Dedifferentiated amniotic fluid mesenchymal stem cell (primary cell): ENCODE results near the gene HHIPL1.
A peak's percentile ranks its signal among the peaks of the same experiment; 100 is the strongest.

Source experiments
- DNase-seq: peaks from one replicate; pipeline ENCODE4 v3.0.0-alpha.2; 2016; ENCODE audit errors: extremely low spot score

The HHIPL1 gene

GRCh38 chr14:99644723-99645544 lies at the start of gene HHIPL1:
Gene HHIPL1 (plus strand): TSS chr14:99645129. CDS start chr14:99645208, 79 bp downstream.
- DNase-seq: no peak

- no peak for DNase-seq
These were observed 49.4 kb upstream of the HHIPL1 start for GRCh38 chr14:99595524-99595923.

DNA sequence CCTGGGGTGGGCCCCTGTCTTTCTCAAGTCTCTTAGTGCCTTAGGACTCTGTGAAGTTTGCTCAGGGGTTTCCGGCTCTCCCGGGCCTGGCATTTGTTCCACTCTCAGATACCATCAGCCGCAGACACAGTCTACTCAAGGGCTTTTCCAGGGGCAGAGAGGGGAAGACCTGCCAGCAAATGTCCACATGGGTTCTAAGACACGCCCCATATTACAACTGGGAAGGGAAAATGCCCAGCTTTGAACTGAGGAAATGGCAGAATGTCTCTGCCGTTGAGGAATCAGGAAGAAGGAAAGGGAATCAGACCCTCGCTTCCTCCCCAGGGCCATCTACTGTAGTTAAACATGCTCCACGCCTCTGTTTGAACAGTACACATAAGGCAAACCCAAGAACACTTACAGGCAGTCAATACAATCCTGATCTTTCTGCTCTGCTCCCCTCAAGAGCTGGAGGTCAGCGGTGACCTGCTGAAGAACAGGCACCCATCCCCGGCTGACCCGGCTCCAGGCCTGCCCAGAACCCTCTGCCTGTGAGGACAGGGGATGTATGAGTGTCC lies 48.8 kb upstream of the HHIPL1 start:
- no peak for DNase-seq

- DNase-seq: no peak
These were observed 48.2 kb upstream of the HHIPL1 start for GRCh38 chr14:99596772-99597171.

GRCh38 chr14:99597911-99598600 lies 46.9 kb upstream of the HHIPL1 start:
- DNase-seq: no peak

DNA sequence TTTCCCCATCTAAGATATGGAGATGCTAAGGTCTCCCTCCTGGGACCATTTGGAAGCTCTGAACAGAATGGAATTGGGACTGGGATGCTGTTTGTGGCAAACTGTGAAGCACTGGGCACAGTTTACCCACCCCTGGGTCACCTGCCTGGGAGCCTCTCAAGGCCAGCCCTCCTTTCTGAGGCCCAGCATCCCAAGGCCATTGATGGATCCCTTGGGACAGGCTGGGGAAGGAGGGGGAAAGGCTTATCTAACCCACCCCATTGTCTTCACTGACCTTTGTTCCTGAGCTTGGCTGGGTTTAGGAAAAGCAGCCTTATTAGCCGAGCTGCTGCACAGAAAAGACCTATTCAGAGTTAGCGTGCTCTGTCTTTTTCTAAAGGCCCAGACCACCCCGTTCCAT lies 46.2 kb upstream of the HHIPL1 start:
- no peak for DNase-seq

- DNase-seq: no peak
These were observed 45.5 kb upstream of the HHIPL1 start for GRCh38 chr14:99599393-99599792.

- DNase-seq: no peak
These were observed 44.6 kb upstream of the HHIPL1 start for GRCh38 chr14:99600232-99600888.

DNA sequence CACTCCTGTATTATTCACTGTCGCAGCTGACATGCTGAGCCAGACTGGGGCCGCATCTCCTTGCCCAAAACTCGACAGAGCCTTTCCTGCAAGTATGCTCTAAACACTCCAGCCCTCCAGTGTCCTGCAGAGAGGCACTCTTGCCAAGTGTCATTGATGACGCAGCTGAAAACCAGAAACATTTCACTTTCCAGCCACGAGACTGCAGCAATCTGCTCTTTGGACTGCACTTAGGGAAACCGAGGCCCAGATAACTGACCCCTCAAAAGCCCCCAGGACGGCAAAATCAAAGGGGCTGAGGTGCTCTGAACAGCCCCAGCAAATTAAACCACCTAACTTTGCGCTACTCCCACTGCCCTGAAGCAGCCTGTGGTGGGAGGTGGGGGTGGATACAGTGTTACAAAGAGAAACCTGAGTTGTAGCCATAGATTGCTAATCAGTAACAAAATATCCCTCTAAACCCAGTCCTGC lies 43.5 kb upstream of the HHIPL1 start:
- DNase-seq: no peak

DNA sequence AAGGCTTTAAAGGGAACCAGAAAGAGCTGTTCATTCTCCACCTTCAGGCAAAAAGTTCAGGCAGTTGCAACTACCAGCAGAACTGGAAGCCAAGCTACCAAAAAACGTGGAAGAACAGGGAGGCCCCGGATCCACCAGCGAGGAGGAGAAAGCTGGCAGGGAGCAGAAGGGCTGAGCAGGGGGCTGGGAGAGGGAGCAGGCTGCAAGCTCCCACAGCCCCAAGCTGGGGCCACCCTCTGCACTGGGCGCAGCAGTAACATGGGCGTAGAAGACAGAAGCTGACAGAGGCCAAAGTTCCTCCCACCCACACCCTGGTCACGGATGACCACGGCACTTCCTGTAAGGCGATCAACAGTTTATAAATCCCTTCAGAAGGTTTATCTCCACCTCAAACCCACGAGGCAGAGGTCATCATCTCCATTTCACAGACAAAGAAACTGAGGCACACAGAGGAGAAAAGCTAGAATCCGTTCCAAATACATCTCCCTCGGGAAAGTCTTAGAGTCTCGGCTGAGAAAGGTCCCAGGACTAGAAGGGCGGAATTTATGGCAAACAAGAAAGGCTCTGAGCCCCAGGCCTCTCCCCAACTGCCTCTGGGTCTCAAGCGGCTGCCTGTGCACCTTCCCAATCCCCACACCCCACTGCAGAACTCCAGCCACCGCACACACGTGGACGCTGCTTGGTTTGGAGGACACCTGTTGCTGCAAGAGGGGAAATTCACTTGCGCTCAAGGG lies 42.7 kb upstream of the HHIPL1 start:
- no peak for DNase-seq

- no peak for DNase-seq
These were observed 42.0 kb upstream of the HHIPL1 start for GRCh38 chr14:99602788-99603415.

GRCh38 chr14:99603471-99604277 lies 41.3 kb upstream of the HHIPL1 start, which contains the start of gene CCDC85C:
Gene CCDC85C (minus strand): TSS chr14:99604207. CDS start chr14:99603959, 248 bp downstream.
- no peak for DNase-seq

- peak; percentile 90 for DNase-seq
These were observed 40.6 kb upstream of the HHIPL1 start for GRCh38 chr14:99604278-99604765.

- no peak for DNase-seq
These were observed 40.1 kb upstream of the HHIPL1 start for GRCh38 chr14:99604766-99605298.

- no peak for DNase-seq
These were observed 39.5 kb upstream of the HHIPL1 start for GRCh38 chr14:99605299-99605961.

- DNase-seq: no peak
These were observed 38.6 kb upstream of the HHIPL1 start for GRCh38 chr14:99606359-99606758.

- DNase-seq: no peak
These were observed 36.3 kb upstream of the HHIPL1 start for GRCh38 chr14:99608591-99608990.

GRCh38 chr14:99609245-99610170 lies 35.4 kb upstream of the HHIPL1 start:
- no peak for DNase-seq
